ENCODE results near the gene C16orf92.
A peak's percentile ranks its signal among the peaks of the same experiment; 100 is the strongest.

C16orf92 gene

DNA sequence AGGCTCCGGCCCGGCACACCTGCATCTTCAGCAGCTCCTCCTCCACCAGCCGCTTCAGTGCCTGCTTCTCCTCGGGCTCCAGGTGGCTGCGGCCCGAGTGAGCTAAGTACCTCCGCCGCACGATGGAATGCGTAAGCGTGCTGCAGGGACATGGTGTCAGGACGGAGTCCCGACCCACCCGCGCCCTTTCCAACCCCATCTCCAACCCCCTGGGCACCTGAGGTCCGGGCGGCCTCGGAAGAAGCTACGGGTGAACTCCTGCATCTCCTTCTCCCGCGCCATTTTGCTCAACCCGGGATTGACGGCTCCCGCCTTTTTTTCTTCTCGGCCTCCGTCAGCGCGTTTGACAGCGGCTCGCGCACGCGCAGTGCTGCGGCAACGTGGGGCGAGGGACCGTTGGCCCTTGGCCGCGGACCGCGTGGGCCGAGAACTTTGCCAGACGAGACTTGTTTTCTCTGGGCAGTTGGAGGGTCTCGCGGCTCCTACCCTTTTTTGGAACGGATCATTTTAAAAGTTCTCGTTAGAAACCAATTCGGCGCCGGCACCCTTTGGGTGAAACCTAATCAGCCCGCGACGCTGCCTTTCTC lies 27.6 kb upstream of the C16orf92 start, which contains the start of gene HIRIP3:
HIRIP3 (minus strand) TSS at position 294 of the 587 bp plus-strand sequence; CDS start at position 282, 12 bp downstream.
- TF ChIP-seq ZFX (IDR thresholded peaks at IDR 0.05) = no peak
- no peak for TF ChIP-seq CTCF (conservative IDR thresholded peaks at IDR 0.05)
- peak within 1 kb of the TSS; percentile 99 for H3K27ac ChIP-seq

DNA sequence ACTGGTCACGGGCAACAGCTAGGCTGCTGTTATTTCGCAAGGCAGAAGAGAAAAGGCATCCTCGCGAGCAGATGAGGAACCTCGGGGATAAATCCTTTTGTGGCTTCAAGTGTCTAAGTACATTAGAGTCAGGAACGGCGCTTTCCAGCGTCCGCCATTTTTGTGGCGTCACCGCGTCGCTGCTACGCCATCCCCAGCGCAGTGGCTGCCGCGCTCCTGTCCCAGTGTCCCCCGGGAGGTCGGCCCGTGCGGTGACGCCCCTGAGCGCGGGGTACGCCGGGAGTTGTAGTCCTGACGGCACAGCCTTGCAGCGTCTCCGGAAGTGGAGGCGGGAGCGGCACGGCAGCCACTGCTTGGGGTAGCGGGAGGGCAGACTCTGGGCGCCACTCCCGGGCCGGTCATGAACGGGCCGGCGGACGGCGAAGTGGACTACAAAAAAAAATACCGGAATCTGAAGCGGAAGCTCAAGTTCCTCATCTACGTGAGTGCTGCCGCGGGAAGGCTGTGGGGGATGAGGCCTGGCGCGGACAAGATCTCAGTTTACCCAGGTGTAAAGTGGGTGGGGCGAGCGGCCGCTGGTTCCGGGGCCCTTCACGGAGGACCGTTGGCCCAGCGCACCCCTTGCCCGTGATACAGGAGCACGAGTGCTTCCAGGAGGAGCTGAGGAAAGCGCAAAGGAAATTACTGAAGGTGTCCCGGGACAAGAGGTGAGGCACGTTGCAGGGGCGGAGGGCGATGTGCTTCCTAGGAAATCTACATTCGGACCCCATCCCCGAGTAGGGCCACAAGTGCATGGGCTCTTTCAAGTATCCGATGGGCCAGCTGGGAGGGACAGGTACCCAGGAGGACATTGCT lies 26.9 kb upstream of the C16orf92 start, which contains the start of gene INO80E:
INO80E (plus strand) TSS at position 331 of the 855 bp plus-strand sequence; CDS start at position 401, 70 bp downstream.
- TF ChIP-seq CTCF (conservative IDR thresholded peaks at IDR 0.05) (no peak), ZFX (IDR thresholded peaks at IDR 0.05) (peak; percentile 54; the same call in 1 of the 2 replicates)
- peak within 1 kb of the TSS; percentile 99 for H3K27ac ChIP-seq

- TF ChIP-seq ZFX (IDR thresholded peaks at IDR 0.05) (no peak), CTCF (conservative IDR thresholded peaks at IDR 0.05) (no peak)
- H3K27ac ChIP-seq = peak overlapping the region; percentile 99
Measured at GRCh38 chr16:29996766-29997250, 26.2 kb upstream of the C16orf92 start.

DNA sequence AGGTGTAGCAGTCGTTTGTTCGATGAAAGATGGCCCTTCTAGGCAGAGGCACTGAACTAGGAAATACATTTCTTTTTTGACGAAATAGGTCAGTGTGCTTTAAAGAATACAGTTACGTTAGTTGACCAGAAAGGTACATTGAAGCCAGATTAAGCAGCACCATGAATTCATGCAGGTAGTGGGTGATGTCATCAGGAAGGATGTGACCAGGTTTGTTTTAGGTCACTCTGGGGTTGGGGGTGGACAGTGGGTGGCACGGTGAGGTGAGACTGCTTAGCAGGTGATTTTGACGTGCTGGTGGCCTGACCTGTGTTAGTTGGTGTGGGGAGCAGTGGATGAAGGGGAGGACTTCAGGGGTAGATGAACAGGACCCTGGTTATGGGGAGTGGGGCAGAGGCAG lies 23.4 kb upstream of the C16orf92 start:
- TF ChIP-seq CTCF (conservative IDR thresholded peaks at IDR 0.05) = no peak
- no peak for TF ChIP-seq ZFX (IDR thresholded peaks at IDR 0.05)

GRCh38 chr16:30000735-30001631 lies 22.0 kb upstream of the C16orf92 start:
- H3K27ac ChIP-seq = no peak overlapping the region
- TF ChIP-seq ZFX (IDR thresholded peaks at IDR 0.05) (no peak), CTCF (conservative IDR thresholded peaks at IDR 0.05) (no peak)

More for the DNA sequence above, 23.4 kb upstream of the C16orf92 start:
- no peak overlapping the region for H3K27ac ChIP-seq

GRCh38 chr16:30002614-30003346 lies 20.2 kb upstream of the C16orf92 start:
- H3K27ac ChIP-seq = no peak overlapping the region
- TF ChIP-seq ZFX (IDR thresholded peaks at IDR 0.05) = no peak
- no peak for TF ChIP-seq CTCF (conservative IDR thresholded peaks at IDR 0.05)
